OCI-LY7 (cell line): ENCODE results near the gene PTPN12. TPM values are rescaled to one million over a fixed set of nuclear protein-coding genes. Genes with fewer than 3 reads are reported as not detected.

ENCODE experiments used
- BruUV-seq: library from RNA; stranded (reverse); fragments of 400-500 nt; replicated peaks from 2 replicates; lab custom pipeline; 2021; lab: Mats Ljungman, UMichigan
- CTCF ChIA-PET: fragments of 300-600 bp; sonication (Branson Sonifier 250); formaldehyde crosslinking; loops from one replicate; lab custom pipeline; 2022; ENCODE audit warnings: antibody characterized with exemption; ENCODE audit not compliant: unreplicated experiment; lab: Charles Lee
- POLR2A ChIA-PET: fragments of 300-600 bp; sonication (Branson Sonifier 250); formaldehyde crosslinking; loops from one replicate; lab custom pipeline; 2022; ENCODE audit warnings: antibody characterized with exemption; lab: Charles Lee
- DNase-seq: peaks from one replicate; pipeline ENCODE4 v3.0.0-alpha.2; 2015; ENCODE audit warnings: low spot score
- H2AFZ ChIP-seq: fragments of 200-600 bp; sonication (generic), shearing (Covaris generic); 2 replicates; pipeline ENCODE4 v1.6.1; 2014; ENCODE audit warnings: mild to moderate bottlenecking, antibody characterized with exemption, low read length, moderate library complexity
- H3K27ac ChIP-seq: fragments of 200-600 bp; sonication (generic); 2 replicates; pipeline ENCODE4 v1.5.1; 2014; ENCODE audit warnings: mixed run types, low read depth, mild to moderate bottlenecking, moderate library complexity, low read length, inconsistent platforms; ENCODE audit not compliant: poor library complexity, severe bottlenecking
- H3K36me3 ChIP-seq: fragments of 200-600 bp; sonication (generic); 2 replicates; pipeline ENCODE4 v1.6.1; 2014; ENCODE audit warnings: mild to moderate bottlenecking, antibody characterized with exemption, low read length, moderate library complexity, mixed read lengths; ENCODE audit not compliant: insufficient read depth
- H3K4me1 ChIP-seq: fragments of 200-600 bp; sonication (generic); 2 replicates; pipeline ENCODE4 v1.5.1; 2014; ENCODE audit warnings: mild to moderate bottlenecking, low read length; ENCODE audit not compliant: insufficient read depth, poor library complexity, severe bottlenecking
- H3K4me2 ChIP-seq: fragments of 200-600 bp; sonication (generic); 2 replicates; pipeline ENCODE4 v1.6.1; 2014; ENCODE audit warnings: mild to moderate bottlenecking, low read length
- H3K4me3 ChIP-seq: fragments of 200-600 bp; sonication (generic); 2 replicates; pipeline ENCODE4 v1.5.1; 2014; ENCODE audit warnings: mild to moderate bottlenecking, low read depth, low read length; ENCODE audit not compliant: poor library complexity, severe bottlenecking
- H3K79me2 ChIP-seq: fragments of 200-600 bp; sonication (generic); 2 replicates; pipeline ENCODE4 v1.6.1; 2016; ENCODE audit warnings: low read depth, mild to moderate bottlenecking, low read length, moderate library complexity, mixed read lengths; ENCODE audit not compliant: insufficient read depth
- H3K9me2 ChIP-seq: fragments of 200-600 bp; sonication (generic); 2 replicates; pipeline ENCODE4 v1.6.1; 2016; ENCODE audit warnings: mild to moderate bottlenecking, low read length, mixed read lengths; ENCODE audit not compliant: insufficient read depth
- H3K9me3 ChIP-seq: fragments of 200-600 bp; sonication (generic); 2 replicates; pipeline ENCODE4 v1.6.1; 2014; ENCODE audit warnings: mild to moderate bottlenecking, mixed run types, low read length, mixed read lengths
- H4K20me1 ChIP-seq: fragments of 200-600 bp; sonication (generic); 2 replicates; pipeline ENCODE4 v1.6.1; 2014; ENCODE audit warnings: mild to moderate bottlenecking, antibody characterized with exemption, low read length, moderate library complexity, mixed read lengths; ENCODE audit not compliant: insufficient read depth
- EZH2phosphoT487 ChIP-seq: fragments of 200-600 bp; sonication (generic); IDR thresholded peaks from 2 replicates; pipeline ENCODE4 v1.6.1; 2018; ENCODE audit warnings: low read depth, borderline replicate concordance, mild to moderate bottlenecking, mixed run types, antibody characterized with exemption, low read length, moderate library complexity, mixed read lengths
- intact Hi-C: fragments of 100-400 bp; cut with micrococcal nuclease; formaldehyde crosslinking; loops from one replicate; pipeline ENCODE4 v1.10.0; 2022; ENCODE audit not compliant: unreplicated experiment
- total RNA-seq, 2 experiments: library from RNA; depleted of rRNA in 1 of 2; stranded (reverse); fragments of >200 nt in 1 of 2; shearing (Covaris generic) in 1 of 2; gene quantifications; 2 replicates each; pipeline ENCODE4 v1.2.3, GENCODE V29; 2014 to 2022
- TF ChIP-seq, protein P1 (sequence below): fragments of 200-600 bp; sonication (generic); conservative IDR thresholded peaks from 2 replicates; pipeline ENCODE4 v1.5.1; 2014; ENCODE audit warnings: mild to moderate bottlenecking, antibody characterized with exemption, low read length, moderate library complexity, mixed read lengths

PTPN12 gene
- total RNA-seq, 2 experiments from 2014 or later: 2.7 to 19.1 TPM

GRCh38 chr7:77498659-77499379 lies 38.3 kb upstream of the PTPN12 start:
- ChIA-PET CTCF (no interaction called here), POLR2A (interaction anchor here (0.9 to 1.0 kb wide), 2 partner anchors 16 to 30 kb away, joined by 3 to 5 read pairs; no protein-coding TSS in a partner anchor)
- no peak overlapping the region for H3K4me2 ChIP-seq
- no peaks in the 10 kb centered on the region for H3K79me2 ChIP-seq
- H4K20me1 ChIP-seq: no peaks in the 10 kb centered on the region
- TF ChIP-seq, protein P1, sequence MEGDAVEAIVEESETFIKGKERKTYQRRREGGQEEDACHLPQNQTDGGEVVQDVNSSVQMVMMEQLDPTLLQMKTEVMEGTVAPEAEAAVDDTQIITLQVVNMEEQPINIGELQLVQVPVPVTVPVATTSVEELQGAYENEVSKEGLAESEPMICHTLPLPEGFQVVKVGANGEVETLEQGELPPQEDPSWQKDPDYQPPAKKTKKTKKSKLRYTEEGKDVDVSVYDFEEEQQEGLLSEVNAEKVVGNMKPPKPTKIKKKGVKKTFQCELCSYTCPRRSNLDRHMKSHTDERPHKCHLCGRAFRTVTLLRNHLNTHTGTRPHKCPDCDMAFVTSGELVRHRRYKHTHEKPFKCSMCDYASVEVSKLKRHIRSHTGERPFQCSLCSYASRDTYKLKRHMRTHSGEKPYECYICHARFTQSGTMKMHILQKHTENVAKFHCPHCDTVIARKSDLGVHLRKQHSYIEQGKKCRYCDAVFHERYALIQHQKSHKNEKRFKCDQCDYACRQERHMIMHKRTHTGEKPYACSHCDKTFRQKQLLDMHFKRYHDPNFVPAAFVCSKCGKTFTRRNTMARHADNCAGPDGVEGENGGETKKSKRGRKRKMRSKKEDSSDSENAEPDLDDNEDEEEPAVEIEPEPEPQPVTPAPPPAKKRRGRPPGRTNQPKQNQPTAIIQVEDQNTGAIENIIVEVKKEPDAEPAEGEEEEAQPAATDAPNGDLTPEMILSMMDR: no peak
- intact Hi-C loops: no loop called here
- BruUV-seq: no TSS peak
- H3K9me2 ChIP-seq: no peaks in the 10 kb centered on the region
- H3K4me1 ChIP-seq: no peaks in the 10 kb centered on the region
- H3K27ac ChIP-seq: no peak overlapping the region
- no peak overlapping the region for H3K4me3 ChIP-seq
- H3K36me3 ChIP-seq: no peaks in the 10 kb centered on the region
- no peak overlapping the region for H2AFZ ChIP-seq
- H3K9me3 ChIP-seq: no peaks in the 10 kb centered on the region
- no peak for DNase-seq

- DNase-seq: no peak
- H3K9me3 ChIP-seq: no peaks in the 10 kb centered on the region
- intact Hi-C loops: no loop called here
- no peak overlapping the region for H3K27ac ChIP-seq
- H3K36me3 ChIP-seq: no peaks in the 10 kb centered on the region
- H3K4me1 ChIP-seq: no peaks in the 10 kb centered on the region
- no peak overlapping the region for H2AFZ ChIP-seq
- ChIA-PET CTCF (no interaction called here), POLR2A (no interaction called here)
- no peaks in the 10 kb centered on the region for H3K79me2 ChIP-seq
- no peaks in the 10 kb centered on the region for H3K9me2 ChIP-seq
- BruUV-seq: no TSS peak
- no peak overlapping the region for H3K4me2 ChIP-seq
- H3K4me3 ChIP-seq: no peak overlapping the region
- no peak for TF ChIP-seq EZH2phosphoT487
- no peaks in the 10 kb centered on the region for H4K20me1 ChIP-seq
Measured at GRCh38 chr7:77501192-77501515, 35.9 kb upstream of the PTPN12 start.

- Histone ChIP-seq H2AFZ (no peak overlapping the region), H3K36me3 (no peaks in the 10 kb centered on the region), H3K4me3 (no peak overlapping the region), H3K27ac (no peak overlapping the region), H4K20me1 (no peaks in the 10 kb centered on the region), H3K9me3 (no peaks in the 10 kb centered on the region), H3K9me2 (no peaks in the 10 kb centered on the region), H3K4me1 (no peaks in the 10 kb centered on the region), H3K79me2 (no peaks in the 10 kb centered on the region), H3K4me2 (no peak overlapping the region)
- CTCF ChIA-PET: no interaction called here
- POLR2A ChIA-PET: interaction anchor here (1.0 kb wide), 1 partner anchor 13 kb away, joined by 7 read pairs; no protein-coding TSS in a partner anchor
- TF ChIP-seq, protein P1: no peak
- no peak for TF ChIP-seq EZH2phosphoT487
- intact Hi-C loops: no loop called here
- no TSS peak for BruUV-seq
- DNase-seq: no peak
Measured at GRCh38 chr7:77504951-77505350, 32.1 kb upstream of the PTPN12 start.
